ENCODE results near the gene TNIP1.

TNIP1 gene

GRCh38 chr5:151037561-151038411 is 43.0 kb downstream of the TNIP1 start:
- DNase-seq = no peak

- DNase-seq = peak; percentile 46 to 73
Observed at GRCh38 chr5:151036556-151036955, 44.3 kb downstream of the TNIP1 start.

GRCh38 chr5:151034422-151035379 is 46.1 kb downstream of the TNIP1 start:
- no peak for DNase-seq

- no peak for DNase-seq
Observed at GRCh38 chr5:151033217-151033934, 47.5 kb downstream of the TNIP1 start.

GRCh38 chr5:151031554-151031953 is 49.3 kb downstream of the TNIP1 start:
- no peak for DNase-seq

GRCh38 chr5:151030379-151030778 is 50.5 kb downstream of the TNIP1 start:
- no peak for DNase-seq

- no peak for DNase-seq
Observed at GRCh38 chr5:151030056-151030336, 50.8 kb downstream of the TNIP1 start.

GRCh38 chr5:151029179-151030055 is 51.4 kb downstream of the TNIP1 start:
- DNase-seq = no peak

- no peak for DNase-seq
Observed at GRCh38 chr5:151028717-151029116, 52.1 kb downstream of the TNIP1 start.

- no peak for DNase-seq
Observed at GRCh38 chr5:151027961-151028479, 52.8 kb downstream of the TNIP1 start.

- no peak for DNase-seq
Observed at GRCh38 chr5:151026679-151027078, 54.2 kb downstream of the TNIP1 start.

- no peak for DNase-seq
Observed at GRCh38 chr5:151026088-151026487, 54.7 kb downstream of the TNIP1 start.

- DNase-seq = no peak
Observed at GRCh38 chr5:151025250-151025606, 55.6 kb downstream of the TNIP1 start.

GRCh38 chr5:151024440-151025249 is 56.2 kb downstream of the TNIP1 start:
- no peak for DNase-seq

- no peak for DNase-seq
Observed at GRCh38 chr5:151023651-151024050, 57.2 kb downstream of the TNIP1 start.

- no peak for DNase-seq
Observed at GRCh38 chr5:151023047-151023615, 57.7 kb downstream of the TNIP1 start.

GRCh38 chr5:151022511-151023018 is 58.3 kb downstream of the TNIP1 start:
- no peak for DNase-seq

- DNase-seq = no peak
Observed at GRCh38 chr5:151021746-151022145, 59.1 kb downstream of the TNIP1 start.

- DNase-seq = peak; percentile 68 to 76
Observed at GRCh38 chr5:151020304-151021110, 60.3 kb downstream of the TNIP1 start, which contains the start of gene GPX3. Gene GPX3 (plus strand): TSS chr5:151020591. CDS start chr5:151020655, 64 bp downstream.

GRCh38 chr5:151019331-151019730 is 61.5 kb downstream of the TNIP1 start:
- DNase-seq = peak; percentile 25 to 59
